Iris pigment epithelial cell (primary cell): Measurements from ENCODE around the gene RNF183.
A peak's percentile ranks its signal among the peaks of the same experiment; 100 is the strongest.

Experiments used
- DNase-seq: peaks from one replicate; pipeline ENCODE4 v3.0.0-alpha.2; 2011; ENCODE audit warnings: low read depth

The RNF183 gene

DNA sequence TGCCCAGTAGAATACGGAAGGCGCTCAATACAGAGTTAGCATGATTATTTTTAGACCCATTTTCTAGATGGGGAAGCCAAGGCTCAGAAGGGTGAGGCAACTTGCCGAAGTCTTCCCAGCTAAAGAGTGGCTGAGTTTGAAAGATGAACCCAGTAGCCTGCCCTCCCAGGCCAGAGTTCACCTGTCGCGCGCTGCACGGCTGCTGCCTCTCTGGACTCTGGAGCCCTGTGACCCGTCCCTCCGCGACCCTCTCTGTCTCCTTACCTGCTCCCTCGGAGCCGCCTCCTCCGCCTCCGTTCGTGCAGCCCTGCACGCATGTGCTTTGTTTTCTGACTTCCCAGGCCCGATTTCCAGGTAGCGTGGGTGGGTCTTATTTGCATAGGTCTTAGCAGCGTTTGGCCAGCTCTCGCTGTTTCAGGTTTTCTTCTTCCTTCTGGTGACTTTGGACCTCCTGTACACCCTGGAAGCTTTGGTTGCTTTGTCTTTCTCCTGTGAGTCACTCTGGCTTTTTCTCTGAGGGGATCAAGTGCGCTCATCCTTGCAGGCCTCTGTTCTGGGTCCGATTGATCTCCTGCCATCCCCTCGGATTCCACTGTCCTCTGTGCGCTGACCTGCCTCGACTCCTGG is at the start of gene RNF183:
Gene RNF183 (minus strand): TSS at position 585 of the 627 bp plus-strand sequence. CDS start 5,192 bp downstream, outside the sequence.
- no peak for DNase-seq

- no peak for DNase-seq
These were observed 49.2 kb upstream of the RNF183 start for GRCh38 chr9:113352411-113352810.

DNA sequence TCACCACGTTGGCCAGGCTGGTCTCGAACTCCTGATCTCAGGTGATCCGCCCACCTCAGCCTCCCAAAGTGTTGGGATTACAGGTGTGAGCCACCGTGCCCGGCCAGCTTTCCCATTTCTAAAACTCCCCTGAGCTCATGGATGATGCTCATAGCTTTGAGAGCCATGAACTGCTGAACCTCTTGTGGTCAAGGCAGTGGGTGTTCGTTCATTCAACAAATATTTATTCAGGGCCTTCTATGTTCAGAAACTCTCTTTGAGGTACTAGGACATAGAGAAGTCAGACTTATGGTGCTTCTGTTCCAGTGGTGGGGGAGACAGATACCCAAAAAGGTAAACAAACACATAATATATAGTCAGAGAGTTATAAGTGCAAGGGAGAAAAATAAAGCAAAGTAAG is 48.8 kb upstream of the RNF183 start:
- DNase-seq: no peak

DNA sequence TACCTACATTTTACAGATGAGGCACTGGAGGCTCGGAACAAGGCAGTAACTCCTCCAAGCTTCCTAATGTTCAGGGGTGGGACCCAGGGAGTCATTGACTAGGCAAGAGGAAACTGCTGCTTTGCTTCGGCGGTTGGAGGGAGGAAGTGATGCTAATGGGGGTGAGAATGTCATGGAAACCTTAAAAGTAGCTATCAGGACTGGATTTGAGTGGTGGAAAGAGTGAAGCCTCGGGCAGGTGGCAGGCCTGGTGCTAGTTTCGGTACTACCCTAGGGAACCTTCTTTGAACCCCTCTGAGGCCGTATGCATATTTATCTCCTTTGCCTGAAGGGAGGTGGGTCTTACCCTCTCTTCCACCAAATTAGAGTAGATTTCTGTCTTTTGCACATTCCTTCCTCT is 47.8 kb upstream of the RNF183 start:
- DNase-seq: no peak

- DNase-seq: no peak
These were observed 47.0 kb upstream of the RNF183 start for GRCh38 chr9:113350107-113350661.

- no peak for DNase-seq
These were observed 46.4 kb upstream of the RNF183 start, which contains the start of gene BSPRY for GRCh38 chr9:113349445-113350094. BSPRY (plus strand) TSS chr9:113349541; CDS start chr9:113349580, 39 bp downstream.

GRCh38 chr9:113349066-113349444 is 45.9 kb upstream of the RNF183 start:
- DNase-seq: no peak

DNA sequence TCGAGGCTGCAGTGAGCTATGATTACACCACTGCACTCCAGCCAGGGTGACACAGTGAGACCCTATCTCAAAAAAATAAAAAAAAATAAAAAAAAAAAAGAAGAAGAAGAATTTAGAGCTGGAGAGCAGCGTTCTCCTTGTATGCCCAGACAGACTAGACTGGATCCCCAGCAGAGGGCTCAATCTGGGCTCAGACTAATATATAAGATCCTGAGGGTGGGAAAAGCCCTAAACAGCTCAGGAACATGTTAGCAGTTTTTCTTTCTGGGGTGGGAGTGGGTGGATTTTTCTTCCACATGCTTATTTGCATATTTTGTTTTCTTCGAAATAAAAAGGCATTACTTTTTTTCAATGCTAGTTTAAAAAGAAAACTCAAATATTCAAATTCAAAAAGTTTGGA is 45.3 kb upstream of the RNF183 start:
- no peak for DNase-seq

- no peak for DNase-seq
These were observed 42.5 kb upstream of the RNF183 start for GRCh38 chr9:113345671-113346070.

GRCh38 chr9:113345190-113345589 is 42.0 kb upstream of the RNF183 start:
- DNase-seq: no peak

DNA sequence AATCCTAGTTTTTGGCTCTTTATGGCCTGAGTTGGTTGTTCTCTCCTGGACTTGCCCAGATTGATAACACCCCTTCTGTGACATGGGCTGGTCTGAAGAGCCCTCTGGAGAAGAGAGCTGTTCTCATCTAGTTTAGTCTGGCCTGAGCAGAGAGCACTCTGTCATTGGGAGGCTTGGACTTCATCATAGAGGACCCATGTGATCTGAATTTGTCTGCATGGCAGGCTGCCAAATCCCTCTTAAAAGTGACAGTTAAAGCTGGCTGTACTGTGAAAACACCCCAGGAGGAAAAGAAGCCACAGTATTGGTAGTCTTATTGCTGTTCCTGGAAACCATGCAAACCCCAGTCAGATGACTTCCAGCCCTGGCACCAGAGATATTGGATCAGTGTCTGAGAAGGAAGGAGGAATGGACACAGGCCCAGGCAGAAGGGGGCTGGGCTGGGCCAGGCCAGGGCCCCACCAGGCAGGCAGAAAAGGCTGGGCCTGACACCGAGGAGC is 40.6 kb upstream of the RNF183 start:
- DNase-seq: peak; percentile 51

- no peak for DNase-seq
These were observed 38.7 kb upstream of the RNF183 start for GRCh38 chr9:113341712-113342410.

DNA sequence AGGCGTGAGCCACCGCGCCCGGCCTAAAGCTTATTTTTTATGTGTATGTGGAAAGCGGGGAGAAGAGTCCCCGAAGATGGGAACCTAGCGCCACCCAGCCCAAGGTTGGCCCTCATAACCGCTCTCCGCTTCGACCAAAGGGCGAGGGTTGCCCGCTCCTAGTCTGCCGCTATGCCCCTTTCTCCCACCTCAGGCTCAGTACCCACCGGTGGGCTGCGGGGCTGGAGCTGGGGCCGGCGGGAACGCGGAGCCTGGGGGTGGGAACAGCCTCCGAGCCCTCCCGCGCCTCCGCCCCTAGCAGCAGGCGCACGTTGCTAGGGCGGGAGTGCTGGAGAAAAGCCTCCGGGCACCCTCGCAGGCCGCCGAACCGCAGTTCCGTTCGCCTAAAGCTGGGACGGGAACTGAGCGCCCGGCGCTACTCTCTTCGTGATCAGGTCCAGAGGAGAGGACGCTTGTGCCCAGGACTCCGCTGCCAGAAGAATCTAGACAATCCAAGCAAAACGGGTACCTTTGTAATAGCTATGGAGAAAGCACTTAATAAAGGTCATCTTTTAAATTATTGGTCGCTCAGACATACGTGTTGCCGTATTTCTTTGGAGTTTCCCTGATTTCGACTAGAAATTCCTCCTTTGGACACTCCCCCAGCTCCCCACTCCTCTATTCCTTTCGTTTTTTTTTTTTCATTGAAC is 37.0 kb upstream of the RNF183 start, which contains the start of gene WDR31:
Gene WDR31 (minus strand): TSS at position 265 of the 689 bp plus-strand sequence. CDS start 8,253 bp downstream, outside the sequence.
- peak; percentile 92 for DNase-seq

- DNase-seq: no peak
These were observed 34.5 kb upstream of the RNF183 start for GRCh38 chr9:113337714-113338113.

DNA sequence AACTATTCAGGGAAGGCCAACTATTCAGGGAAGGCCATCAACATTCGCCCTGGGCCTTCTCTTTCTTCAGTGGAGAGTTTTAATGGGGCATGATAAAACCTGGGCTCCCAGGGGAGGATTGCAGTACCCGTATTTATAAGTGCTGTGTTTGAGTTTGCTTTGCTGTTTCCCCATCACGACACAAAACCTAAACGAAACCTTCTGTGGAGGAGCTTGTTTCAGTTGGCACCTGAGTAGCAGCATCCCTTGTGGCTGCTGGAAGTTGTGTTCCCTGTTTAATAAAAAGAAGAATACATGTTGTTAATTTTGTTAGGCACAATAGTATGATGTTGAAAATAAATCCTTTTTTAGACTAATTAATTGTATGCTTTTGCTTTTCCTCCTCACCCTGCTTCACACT is 28.6 kb upstream of the RNF183 start:
- DNase-seq: no peak

DNA sequence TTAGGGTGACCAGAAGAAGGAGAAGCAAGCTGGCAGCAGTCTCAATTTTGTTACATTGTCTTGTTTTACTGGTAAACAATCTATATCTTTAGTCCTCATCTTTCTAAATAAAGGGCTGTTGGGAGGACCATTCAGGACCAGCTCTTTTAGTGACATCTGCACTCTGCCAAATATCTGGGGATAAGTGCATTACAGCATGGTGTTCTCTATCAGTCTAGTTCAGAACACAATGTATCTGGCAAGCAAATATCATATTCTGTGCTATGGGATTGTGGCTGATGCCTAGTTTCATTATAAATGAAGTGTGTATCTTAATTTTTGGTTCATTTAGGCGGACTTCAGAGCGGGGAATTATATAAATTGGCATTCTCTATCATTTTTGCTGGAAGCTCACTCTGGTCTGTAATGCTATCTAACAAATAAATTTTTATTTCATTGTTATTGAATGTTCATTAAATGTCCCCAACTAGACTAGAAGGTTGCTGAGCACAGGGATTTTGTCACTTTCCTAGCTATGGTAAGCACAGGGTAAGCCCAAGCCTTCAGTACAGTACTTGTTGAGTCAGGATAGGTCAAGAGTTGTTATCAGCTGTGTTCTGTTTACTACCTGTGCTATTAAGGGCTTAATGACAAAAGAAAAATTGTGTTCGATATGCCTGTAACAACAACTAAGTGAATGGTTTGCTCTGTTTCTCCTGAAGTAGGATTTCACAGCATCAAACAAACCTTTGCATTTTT is 25.0 kb upstream of the RNF183 start:
- DNase-seq: no peak

DNA sequence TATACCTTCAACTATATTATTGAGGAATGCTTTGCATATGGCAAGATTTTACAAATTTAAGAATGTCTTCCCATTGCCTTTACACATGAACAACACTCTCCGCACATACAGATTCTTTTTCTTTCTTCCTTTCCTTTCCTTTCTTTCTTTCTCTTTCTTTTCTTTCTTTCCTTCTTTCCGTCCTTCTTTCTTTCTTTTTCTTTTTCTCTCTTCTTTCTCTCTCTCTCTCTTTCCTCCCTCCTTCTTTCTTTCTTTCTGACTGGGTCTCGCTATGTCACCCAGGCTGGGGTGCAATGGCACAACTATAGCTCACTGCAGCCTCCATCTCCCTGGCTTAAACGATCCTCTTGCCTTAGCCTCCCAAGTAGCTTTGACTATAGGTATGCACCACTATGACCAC is 23.1 kb upstream of the RNF183 start:
- DNase-seq: no peak

DNA sequence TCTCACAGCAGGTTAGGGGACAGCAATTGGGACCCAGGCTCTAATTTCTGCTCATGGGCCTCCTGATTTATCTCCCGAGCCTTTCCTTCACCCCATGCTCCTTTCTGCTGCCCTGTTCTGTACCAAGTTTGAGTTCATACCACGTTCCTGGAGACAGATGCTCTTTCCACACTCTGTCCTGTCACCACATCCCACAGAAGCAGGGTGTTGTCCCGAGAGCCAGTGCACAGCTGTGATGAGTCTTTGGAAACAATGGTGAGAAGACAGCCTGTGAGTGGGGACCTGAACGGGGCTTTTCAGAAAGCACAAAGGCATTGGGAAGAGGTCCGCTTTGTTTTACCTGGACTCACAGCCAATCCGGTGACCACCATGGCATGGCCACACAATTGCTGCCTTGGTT is 19.5 kb upstream of the RNF183 start:
- no peak for DNase-seq

DNA sequence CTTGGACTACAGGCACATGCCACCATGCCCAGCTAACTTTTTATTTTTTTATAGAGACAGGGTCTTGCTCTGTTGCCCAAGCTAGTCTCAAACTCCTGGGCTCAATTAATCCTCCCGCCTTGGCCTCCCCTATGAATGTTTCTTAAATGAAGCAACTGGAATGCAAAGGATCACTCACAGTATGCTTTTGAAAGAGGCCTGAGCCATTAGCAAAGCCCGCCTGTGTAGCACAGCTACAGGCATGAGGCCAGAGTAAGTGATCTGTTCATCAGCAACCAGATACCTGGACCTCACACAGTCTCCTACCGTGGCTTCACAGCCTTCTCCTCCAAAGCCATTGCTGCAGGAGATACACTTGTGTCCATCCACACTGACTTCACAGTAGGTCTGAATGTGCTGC is 16.9 kb upstream of the RNF183 start:
- no peak for DNase-seq

GRCh38 chr9:113319054-113319453 is 15.9 kb upstream of the RNF183 start:
- no peak for DNase-seq

DNA sequence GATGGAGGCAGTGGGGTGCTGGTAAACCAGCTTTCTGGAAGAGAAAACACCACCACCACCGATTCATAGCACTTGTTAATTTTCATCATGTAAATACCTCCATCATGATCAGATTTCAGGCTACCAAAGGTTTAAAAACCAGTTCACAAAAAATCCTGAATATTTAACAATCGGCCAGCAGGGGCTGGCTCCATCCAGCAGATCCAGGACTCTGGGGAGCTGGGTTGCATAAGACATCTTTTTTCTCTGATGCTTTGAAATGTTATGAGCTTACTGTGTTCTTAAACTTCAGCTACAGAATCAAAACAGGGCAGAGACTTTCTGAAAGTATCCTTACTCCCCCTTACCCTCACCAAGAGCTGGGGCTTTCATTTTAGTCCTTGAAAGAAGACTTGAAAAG is 14.6 kb upstream of the RNF183 start:
- DNase-seq: no peak
